Measurements from ENCODE around the gene STAT4.
A peak's percentile ranks its signal among the peaks of the same experiment; 100 is the strongest.

The STAT4 gene

DNA sequence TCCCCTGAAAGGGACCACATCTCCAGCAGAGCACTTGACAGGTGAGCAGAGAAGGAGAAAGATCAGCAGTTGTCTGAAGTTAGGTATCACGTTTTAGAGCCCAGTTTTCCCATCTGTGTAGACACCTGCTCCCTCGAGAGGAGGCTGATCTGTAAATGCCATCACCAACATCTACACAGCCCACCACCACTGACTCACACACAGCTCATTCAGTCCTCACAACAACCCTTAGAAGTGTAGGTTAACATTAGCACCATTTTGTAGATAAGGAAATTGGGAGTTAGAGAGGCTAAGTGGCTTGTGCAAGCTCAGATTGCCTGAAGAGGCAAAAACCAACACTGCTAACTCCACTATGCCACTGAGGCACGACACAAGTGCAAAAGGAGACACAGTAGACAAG, 99.6 kb downstream of the STAT4 start:
- FAIRE-seq (no peak), DNase-seq (ENCODE audit: insufficient read length, low spot score) (no peak)

DNA sequence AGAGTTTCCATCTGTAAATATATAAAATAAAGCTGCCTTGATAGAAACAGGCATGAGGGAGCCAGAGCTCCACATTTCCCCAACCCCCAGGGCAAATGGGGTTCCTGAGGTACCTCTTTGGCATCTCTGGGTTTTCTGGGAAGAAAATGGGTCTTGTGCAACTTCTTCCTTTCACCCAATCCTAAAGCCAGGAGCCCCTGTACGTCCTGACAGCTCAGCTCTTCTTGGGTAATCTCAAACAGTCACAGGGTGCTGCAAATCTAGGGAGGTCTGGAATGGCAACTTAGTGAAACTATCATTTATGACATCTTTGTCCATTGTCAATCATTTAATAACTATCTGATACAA, 100.2 kb downstream of the STAT4 start:
- FAIRE-seq (no peak), DNase-seq (ENCODE audit: insufficient read length, low spot score) (no peak)

DNA sequence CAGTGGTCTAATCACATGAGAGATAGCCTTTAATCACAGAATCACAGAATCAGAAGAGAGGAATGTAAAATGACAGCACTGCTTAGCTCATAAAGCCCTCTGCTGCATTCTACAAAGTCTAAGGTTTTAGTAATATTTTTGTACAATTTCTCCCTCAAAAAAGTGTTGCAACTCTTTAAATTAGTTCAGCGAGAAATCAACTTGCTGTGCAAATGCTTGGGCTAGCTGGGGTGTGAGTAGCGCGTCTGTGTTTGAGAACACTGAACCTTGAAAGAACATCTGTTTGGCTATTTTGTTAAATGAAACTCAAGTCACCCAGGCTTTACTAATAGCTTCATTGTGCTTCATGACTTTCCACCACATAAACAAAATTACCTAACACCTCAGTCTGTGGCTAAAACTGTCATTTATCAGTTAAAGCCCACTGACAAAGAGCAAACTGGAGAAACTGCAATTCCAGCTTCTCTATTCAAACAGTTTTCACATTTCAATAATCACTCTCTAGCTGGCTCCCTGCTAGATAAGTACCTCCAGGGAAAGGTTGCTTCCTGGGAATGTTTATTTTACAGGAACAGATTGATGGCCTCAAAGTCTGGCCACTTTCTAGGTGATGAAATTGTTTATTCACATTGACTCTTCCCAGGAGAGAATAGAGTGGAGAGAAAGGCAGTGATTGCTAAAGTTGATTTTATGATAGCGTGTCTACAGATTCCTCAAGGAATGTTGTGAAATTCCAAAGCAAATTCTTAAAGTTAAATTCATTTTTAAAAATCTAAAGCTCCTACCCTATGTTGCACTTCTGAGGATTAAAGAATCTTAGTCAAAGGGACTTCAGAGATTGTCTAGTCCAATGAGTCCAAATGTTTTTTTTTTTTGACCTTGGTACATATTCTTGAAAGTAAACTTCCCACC, 100.8 kb downstream of the STAT4 start:
- FAIRE-seq (no peak), DNase-seq (ENCODE audit: insufficient read length, low spot score) (no peak)

DNA sequence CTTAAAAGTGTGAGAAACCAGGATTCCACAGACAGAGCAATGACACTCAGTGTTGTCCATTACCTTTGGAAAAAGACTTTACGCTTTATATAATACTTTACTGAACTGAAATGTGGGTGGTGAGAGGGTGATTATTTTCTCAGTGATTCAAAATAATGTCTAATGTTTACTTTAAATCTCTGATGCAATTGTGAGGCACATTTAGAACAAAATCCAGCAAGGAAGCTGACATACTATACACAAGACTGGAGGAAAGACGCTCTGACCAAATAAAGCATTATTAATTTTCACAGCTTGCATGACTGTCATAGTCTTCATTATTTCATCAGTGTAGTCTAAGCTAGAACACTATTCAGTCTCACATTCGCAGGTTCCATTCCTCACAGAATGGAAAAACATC, 102.7 kb downstream of the STAT4 start:
- no peak for FAIRE-seq
- DNase-seq (ENCODE audit: insufficient read length, low spot score), result no peak

DNA sequence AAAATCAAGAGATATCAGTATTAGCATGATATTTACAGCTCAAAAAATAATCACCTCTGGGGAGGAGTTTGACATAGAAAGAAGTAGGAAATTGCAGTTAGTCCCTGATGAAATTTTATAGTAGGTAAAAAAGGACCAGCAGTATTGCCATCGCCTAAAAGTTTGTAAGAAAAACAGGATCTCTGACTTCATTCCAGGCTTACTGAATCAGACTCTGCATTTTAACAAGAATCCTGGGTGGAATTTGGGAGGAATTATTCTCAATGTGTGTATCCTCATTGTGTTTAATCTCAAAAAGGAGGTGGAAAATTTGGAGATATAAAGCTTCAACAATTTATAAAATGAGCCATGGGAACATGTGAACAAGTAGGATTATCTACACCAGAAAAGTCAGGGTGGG, 105.7 kb downstream of the STAT4 start:
- no peak for FAIRE-seq
- no peak for DNase-seq (ENCODE audit: insufficient read length, low spot score)

DNA sequence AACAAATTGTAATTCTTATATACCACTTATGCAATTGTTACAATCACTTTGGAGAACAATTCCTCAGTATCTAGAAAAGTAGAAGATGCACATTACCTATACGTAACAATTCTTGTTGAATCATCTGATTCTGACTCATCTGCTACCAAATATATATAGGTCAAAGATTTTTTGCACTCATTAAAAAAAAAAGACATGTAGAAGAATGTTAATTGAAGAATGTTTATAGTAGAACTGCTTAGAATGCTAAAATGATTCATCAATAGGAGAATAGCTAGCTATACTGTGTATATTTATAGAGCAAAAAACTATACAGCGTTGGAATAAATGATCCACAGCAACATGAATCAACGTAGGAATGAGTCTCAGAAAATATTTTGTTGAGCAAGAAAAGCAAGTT, 107.4 kb downstream of the STAT4 start:
- FAIRE-seq (no peak), DNase-seq (ENCODE audit: insufficient read length, low spot score) (no peak)

DNA sequence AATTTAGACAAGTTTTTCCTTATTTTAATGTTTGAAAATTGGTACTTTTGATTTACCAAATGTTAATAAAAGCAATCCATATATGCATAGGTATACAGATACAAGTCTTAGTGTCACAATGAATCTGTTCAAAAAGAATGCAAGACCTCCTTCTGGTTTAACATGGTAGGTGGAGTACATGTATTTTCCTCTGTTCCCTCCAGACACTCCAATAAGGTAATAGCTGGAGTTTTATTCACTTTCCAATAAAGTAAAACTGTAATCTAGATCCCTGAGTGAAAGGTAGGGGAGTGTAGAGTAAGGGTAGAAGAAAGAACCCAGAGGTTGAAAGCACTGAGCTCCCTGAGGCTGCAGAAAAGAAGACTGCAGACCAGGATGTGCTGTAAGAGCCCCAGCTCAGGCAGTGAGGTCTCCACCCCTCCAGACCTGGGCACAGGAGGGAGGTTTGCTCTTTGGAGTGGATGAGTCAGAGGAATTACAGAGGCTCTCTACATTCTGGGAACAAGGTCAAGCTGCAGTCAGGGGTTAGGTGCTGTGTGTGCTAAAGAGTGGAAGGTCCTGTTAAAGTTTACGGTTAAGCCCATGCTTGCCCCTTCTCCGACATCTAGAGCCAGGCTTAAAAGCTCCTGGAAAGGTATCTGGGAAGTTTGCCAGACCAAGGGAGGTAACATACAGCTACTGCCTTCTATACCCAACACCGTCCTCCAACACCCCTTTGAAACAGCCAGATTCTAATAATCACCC, 109.2 kb downstream of the STAT4 start:
- DNase-seq (ENCODE audit: insufficient read length, low spot score) (no peak), FAIRE-seq (no peak)

DNA sequence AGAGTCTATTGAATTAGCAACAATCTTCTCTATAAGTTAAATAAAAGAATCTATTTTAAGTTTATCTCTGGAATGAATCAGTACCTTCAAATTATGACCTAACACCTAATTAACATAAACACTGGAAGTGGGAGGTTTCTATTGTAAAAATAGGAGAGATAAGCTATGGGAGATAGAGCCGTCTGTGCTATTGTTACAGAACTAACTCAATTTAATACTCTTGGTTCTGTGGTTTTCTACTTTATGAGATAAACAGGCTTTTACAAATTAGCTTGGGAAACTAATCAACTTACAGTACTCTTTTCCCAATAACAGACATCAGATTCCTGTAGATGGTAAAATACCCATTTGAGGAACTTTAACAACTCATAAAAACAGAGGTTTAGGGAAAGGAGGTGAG, 111.2 kb downstream of the STAT4 start:
- FAIRE-seq (no peak), DNase-seq (ENCODE audit: insufficient read length, low spot score) (no peak)

DNA sequence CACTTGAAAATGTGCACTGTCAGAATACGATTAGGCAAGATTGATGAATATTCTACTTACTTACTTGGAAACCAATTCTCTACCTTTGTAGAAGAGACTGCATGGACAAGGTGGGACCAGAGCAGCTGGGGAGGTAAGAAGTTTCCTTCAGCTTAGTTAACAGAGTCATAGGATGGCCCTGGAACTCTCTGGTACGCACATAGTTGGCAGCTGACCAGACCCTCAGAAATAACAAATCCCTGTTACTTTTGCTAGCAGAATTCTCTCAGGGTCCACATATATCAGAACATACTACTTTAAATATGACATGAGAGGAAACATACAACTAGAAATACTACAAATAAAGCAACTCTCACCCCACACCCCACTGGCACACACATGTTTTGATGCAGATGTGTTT, 112.1 kb downstream of the STAT4 start:
- DNase-seq (ENCODE audit: insufficient read length, low spot score), result no peak
- no peak for FAIRE-seq

DNA sequence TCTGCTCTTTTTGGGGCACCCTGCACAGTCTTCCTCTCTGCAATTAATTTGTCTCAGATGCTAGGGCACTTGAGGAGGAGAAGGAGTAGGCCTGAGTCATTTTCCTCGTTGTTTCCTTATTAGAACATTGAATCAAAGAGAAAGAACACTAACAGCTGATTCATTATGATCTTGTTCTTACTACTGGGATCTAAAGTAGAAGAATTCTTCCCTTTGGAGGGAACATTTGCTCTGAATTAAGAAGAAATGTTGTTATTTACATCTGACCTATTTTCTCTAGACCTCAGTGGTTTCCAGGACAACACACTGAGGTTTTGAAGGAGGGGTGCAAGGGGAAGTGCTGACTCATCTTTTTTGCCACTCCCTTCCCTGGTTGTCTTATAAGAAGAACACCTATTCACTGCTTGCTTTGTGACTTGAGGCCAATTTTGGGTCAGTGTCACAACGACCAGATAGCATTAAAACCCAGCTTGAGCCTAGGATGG, 112.5 kb downstream of the STAT4 start:
- FAIRE-seq (no peak), DNase-seq (ENCODE audit: insufficient read length, low spot score) (no peak)

DNA sequence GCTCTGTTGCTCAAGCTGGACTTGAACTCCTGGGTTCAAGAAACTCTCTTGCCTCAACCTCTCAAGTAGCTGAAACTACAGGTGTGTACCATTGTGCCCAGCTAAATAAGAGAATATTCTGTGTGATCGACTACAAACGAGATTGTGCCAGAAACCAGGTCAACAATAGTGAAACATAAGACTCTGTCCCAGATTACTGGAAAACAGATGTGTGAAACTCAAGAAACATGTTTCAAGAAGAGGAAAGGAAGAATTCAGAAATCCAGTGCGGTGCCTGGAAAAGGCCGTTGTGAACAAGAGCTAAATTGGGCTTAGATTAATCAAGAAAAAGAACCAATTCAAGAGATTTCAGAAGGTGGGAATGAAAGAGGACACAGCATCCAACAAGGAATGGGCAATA, 113.4 kb downstream of the STAT4 start:
- no peak for FAIRE-seq

DNA sequence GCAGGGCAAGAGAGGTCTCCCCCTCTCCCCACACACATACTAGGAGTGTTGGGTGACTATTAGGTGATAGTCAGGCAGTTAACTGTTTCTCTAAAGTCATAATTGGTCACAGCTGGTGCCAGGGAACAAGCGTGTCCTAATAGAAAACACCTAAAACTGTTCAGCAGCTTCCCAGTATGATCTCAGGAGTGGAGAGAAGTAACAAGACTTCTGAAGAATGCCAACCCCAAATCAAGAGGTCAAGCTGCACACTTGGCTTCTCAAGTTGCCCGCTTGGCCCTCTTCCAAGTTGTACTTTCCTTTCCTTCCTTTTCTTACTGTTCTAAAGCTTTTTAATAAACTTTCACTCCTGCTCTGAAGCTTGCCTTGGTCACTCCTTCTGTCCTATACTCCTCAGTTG, 114.4 kb downstream of the STAT4 start:
- DNase-seq (ENCODE audit: insufficient read length, low spot score), result no peak

More for the DNA sequence above, 113.4 kb downstream of the STAT4 start:
- no peak for DNase-seq (ENCODE audit: insufficient read length, low spot score)

DNA sequence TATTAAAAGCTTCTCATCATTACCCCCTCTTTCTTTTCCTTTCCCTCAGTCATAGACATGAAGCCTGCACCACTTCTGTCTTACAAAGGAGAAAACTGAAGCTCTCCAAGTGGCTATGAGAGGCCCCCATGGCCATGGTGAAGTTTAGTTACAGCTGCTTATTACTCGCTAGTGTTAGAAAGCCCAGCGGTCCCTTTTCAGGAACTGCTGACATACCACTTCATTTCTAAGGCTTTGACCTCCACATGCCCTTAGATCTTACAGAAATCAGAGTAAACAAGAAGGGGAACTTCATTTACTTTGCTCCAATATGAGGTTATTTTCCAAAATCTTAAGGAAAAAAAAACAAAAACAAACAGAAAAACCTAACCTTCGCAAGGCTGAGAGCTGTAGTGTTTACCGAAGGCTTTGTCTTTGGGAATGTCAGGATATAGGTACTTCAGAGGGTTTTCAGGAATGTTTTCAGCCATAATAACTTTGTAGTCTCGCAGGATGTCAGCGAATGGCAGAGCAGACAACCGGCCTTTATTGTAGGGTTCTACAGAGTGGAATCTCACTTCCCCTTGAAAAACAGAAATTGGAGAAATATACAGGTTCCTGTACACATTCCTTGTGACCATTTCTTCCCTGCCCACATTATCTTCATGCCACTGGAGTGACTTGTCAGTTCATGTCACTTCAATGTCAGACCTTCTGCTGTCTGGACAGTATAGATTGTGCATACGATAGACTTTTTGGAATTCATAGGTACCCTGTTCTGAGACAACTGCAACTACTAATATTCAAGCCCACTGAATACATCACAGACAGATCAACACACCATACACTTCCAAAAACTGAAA, 118.0 kb downstream of the STAT4 start:
- DNase-seq (ENCODE audit: insufficient read length, low spot score) (no peak), FAIRE-seq (no peak)

More for the DNA sequence above, 114.4 kb downstream of the STAT4 start:
- no peak for FAIRE-seq

DNA sequence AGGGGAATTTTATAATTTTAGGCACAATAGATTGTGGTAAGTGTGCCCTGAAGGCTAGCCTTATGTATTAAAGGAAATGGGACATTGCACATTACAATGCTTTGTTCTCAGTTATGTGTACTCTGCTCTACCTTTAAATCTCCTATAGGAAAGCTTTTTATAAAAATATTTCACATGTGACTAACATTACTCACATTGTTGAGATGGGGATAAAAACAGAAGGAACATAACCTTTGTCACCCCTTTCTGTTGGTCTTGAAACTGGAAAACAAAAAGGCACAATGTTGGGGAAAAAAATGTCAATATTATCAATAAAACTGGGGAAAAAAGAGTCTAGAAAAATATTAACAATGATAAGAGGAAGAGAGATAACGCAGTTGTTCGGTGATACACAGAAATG, 119.5 kb downstream of the STAT4 start:
- peak; percentile 28 for FAIRE-seq

DNA sequence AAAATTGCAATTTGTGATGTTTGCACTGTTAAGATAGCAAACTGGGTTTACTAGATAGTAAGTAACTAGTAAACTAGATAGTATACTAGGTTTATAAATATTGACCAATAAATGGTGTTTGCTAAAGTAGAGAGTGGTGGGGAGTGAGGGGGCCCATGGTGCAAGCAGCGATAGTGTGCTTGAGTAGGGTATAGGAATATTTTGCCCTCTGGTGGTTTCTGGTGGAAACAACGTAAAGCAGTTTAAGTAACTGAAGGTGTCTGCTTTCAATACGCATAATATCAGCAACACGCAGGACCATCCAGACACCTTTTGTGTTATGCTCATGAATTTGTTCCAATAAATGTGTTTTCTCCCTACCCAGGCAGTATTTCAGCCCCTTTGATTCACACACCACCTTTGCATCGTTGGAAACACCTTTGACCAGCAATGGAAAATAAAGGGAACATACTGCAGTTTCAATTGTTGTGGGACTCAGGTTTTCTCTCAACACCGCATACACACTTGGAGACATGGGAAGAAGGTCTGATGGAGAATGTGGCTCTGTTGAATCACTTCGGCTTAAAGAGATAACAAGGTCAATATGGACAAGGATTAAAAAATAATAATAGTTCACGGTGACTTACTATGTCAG, 120.2 kb downstream of the STAT4 start:
- FAIRE-seq, result peak; percentile 81

More for the DNA sequence above, 119.5 kb downstream of the STAT4 start:
- DNase-seq (ENCODE audit: insufficient read length, low spot score), result no peak

DNA sequence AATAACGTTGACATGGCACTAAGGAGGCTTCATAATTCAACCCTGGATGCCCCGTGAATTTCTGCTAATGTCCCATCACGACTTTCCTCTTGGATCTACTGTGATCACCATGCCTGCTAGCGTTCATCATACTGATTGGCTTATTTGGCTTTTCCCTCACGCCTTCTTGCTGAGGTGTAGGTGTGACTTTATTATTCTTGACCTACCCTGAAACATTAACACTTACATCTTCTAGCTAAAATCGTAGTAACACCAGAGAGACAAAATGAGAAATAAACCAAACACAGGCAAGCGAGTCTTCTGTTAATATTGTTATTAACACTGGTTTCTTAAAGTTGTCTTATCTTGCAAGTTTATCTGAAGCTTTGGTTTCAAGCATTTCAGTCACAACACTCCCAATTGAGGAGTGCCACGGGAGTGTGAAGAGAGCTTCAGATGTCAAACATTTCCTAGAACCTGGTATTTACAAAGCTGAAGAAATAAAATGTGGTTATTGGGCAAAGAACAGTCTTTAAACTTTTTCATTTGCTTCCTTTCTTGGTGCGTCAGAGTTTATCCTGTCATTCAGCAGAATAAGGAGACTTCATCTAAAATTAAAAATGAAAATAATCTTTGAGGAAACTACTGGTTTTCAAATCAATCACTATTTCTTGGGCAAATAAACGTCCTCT, 121.4 kb downstream of the STAT4 start:
- DNase-seq (ENCODE audit: insufficient read length, low spot score) (no peak), FAIRE-seq (peak; percentile 64)

More for the DNA sequence above, 120.2 kb downstream of the STAT4 start:
- no peak for DNase-seq (ENCODE audit: insufficient read length, low spot score)

DNA sequence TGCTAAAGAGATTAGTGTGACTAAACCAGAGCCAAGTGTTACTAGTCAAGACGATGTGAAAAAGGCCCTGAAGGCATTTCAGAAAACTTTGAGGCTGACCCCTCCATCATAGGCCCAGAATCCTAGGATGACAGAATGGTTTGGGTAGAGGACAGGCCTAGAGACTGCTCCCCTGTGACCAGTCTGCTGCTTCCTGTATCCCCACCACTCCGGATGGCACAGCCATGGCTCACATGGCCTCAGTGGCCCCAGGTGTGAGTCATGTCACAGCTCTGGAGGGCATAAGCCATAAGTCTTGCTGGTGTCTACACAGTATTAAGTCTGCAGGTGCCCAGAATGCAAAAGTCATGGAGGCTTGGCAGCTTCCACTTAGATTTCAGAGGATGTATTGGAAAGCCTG, 124.4 kb downstream of the STAT4 start:
- no peak for FAIRE-seq
- DNase-seq (ENCODE audit: insufficient read length, low spot score), result no peak

DNA sequence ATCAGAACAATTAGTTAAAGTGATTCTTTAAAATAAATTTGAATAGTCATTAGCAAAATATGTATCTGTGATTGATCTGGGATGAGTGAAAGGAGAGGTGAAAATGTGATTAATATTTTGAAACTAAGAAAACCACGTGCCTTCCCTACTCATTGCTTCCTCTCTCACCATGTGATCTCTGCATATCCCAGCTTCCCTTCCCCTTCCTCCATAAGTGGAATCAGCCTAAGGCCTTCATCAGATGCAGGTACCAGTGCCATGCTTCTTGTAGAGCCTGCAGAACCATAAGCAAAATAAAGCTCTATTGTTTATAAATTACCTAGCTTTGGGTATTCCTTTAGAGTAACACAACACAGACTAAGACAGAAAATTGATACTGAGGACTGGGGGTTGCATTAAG, 125.7 kb downstream of the STAT4 start:
- DNase-seq (ENCODE audit: insufficient read length, low spot score) (no peak), FAIRE-seq (no peak)

DNA sequence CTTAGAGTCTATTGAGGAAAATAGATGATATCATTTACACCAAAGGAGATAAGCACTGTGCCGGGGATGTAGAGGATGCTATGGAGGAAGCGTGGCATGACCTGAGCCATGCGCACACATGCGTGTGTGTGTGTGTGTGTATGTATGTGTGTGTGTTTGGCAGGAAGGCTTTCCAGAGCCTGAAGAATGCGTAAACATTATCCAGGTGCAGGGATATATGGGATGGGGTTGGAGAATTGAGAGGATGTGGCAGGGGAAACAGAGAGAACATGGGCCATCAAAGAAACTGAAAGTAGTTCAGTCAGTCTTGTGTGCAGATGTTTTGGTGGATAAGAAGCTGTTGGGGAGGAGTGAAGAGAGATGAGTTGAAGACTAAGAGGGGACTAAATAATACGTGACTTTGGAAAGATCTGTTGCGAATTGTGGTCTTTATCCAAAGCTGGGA, 127.5 kb downstream of the STAT4 start:
- peak; percentile 74 for FAIRE-seq
- no peak for DNase-seq (ENCODE audit: insufficient read length, low spot score)

Measured in GM19239 (cell line).